Measurements from ENCODE around the gene OTOF. TPM values are rescaled to one million over a fixed set of nuclear protein-coding genes. Genes with fewer than 3 reads are reported as not detected.

The OTOF gene
- total RNA-seq, 1 donor, result 0.10 TPM

DNA sequence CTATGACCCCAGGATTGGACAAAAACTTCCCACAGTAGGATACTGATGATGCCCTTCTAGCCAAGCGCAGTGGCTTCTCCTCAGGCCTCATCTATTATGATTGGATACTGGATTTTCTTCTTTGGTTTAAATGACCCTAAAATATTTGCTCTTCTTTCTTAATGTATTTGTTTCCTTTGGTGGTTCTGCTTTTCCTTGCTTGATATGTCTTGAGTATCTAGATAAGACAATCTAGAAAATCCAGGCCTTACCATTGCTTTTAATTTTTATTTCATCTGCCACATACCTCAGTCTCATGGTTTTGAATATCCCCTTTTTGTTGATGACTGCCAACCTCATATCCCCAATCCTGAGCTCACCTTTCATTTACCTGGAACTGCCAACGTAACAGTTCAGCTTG, 35.6 kb downstream of the OTOF start:
- no peaks in the 10 kb centered on the region for H3K9me3 ChIP-seq (ENCODE audit: low read depth, low read length)
- no peak overlapping the region for H3K4me3 ChIP-seq (ENCODE audit: low read length)
- no peaks in the 10 kb centered on the region for H3K4me1 ChIP-seq (ENCODE audit: insufficient read depth, low read length)
- H3K27me3 ChIP-seq (ENCODE audit: insufficient read depth, low read length), result no peaks in the 10 kb centered on the region

DNA sequence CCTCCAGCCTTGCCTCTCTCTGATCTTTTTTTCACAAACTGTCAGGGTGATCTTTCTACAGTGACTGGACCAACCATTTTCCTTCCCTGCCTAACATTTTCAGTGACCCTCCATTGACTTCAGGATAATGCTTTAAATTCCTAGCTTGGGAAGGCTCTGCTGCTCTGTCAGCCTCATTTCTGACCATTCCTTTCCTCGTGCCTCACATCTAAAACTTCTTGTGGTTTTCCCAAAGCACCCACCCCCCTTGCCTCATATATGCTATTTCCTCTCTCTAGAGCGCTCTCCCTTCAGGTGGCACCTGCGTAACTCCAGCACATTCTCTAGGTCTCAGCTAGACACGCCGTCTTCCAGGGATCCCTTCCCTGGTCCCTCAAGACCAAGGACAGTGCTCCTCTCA, 39.0 kb downstream of the OTOF start:
- H3K9me3 ChIP-seq (ENCODE audit: low read depth, low read length), result no peaks in the 10 kb centered on the region
- H3K4me1 ChIP-seq (ENCODE audit: insufficient read depth, low read length), result no peaks in the 10 kb centered on the region
- H3K27me3 ChIP-seq (ENCODE audit: insufficient read depth, low read length), result no peaks in the 10 kb centered on the region
- H3K4me3 ChIP-seq (ENCODE audit: low read length), result no peak overlapping the region

GRCh38 chr2:26438526-26438925, 39.4 kb downstream of the OTOF start:
- H3K4me1 ChIP-seq (ENCODE audit: insufficient read depth, low read length), result no peaks in the 10 kb centered on the region
- H3K4me3 ChIP-seq (ENCODE audit: low read length), result no peak overlapping the region
- no peaks in the 10 kb centered on the region for H3K9me3 ChIP-seq (ENCODE audit: low read depth, low read length)
- H3K27me3 ChIP-seq (ENCODE audit: insufficient read depth, low read length), result no peaks in the 10 kb centered on the region

GRCh38 chr2:26435106-26435505, 42.8 kb downstream of the OTOF start:
- Histone ChIP-seq H3K27me3 (ENCODE audit: insufficient read depth, low read length) (no peaks in the 10 kb centered on the region), H3K9me3 (ENCODE audit: low read depth, low read length) (no peaks in the 10 kb centered on the region), H3K4me1 (ENCODE audit: insufficient read depth, low read length) (no peaks in the 10 kb centered on the region), H3K4me3 (ENCODE audit: low read length) (no peak overlapping the region)

GRCh38 chr2:26432859-26433258, 45.1 kb downstream of the OTOF start:
- H3K4me1 ChIP-seq (ENCODE audit: insufficient read depth, low read length), result no peaks in the 10 kb centered on the region
- no peak overlapping the region for H3K4me3 ChIP-seq (ENCODE audit: low read length)
- H3K9me3 ChIP-seq (ENCODE audit: low read depth, low read length), result no peaks in the 10 kb centered on the region
- no peaks in the 10 kb centered on the region for H3K27me3 ChIP-seq (ENCODE audit: insufficient read depth, low read length)

- H3K4me1 ChIP-seq (ENCODE audit: insufficient read depth, low read length), result no peaks in the 10 kb centered on the region
- no peaks in the 10 kb centered on the region for H3K27me3 ChIP-seq (ENCODE audit: insufficient read depth, low read length)
- no peak overlapping the region for H3K4me3 ChIP-seq (ENCODE audit: low read length)
- H3K9me3 ChIP-seq (ENCODE audit: low read depth, low read length), result no peaks in the 10 kb centered on the region
These were observed 45.6 kb downstream of the OTOF start for GRCh38 chr2:26432363-26432762.

GRCh38 chr2:26430826-26431225, 47.1 kb downstream of the OTOF start:
- H3K4me3 ChIP-seq (ENCODE audit: low read length), result no peak overlapping the region
- H3K27me3 ChIP-seq (ENCODE audit: insufficient read depth, low read length), result no peaks in the 10 kb centered on the region
- no peaks in the 10 kb centered on the region for H3K9me3 ChIP-seq (ENCODE audit: low read depth, low read length)
- H3K4me1 ChIP-seq (ENCODE audit: insufficient read depth, low read length), result no peaks in the 10 kb centered on the region

DNA sequence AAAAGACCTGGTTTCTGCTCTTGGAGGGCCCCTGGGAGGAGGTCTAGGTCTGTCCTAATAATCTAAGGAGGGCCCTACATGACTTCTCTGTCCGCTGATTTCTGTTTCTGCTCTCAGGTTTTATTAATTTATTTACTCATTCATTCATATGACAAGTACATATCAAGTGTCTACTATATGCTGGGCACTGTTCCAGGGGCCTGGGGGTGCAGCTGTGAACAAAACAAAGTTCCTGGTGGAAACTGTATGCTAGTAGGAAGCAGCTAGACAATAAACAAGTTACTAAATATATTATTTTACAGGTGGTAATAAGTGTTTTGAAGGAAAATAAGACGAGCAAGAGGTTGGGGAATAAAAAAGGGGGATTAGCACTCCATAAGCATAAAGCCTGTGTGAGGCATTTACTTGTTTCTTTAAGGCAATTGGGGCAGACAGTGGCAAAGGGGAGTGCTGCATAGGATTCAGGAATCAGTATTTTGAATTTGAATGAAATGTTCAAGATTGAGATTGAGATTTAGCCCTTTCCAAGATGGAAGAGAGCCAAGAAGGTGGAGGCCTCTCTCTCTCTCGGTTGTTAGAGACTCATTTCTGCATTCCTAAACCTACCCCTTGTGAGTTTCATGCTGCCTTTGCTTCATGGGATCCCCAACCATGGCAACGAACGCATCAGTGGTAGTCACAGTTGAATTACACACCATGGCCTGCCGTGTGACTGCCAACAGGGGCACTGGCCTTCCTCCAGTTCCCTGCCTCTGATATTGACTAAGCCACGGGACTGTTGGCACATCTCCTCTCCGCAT, 47.9 kb downstream of the OTOF start:
- Histone ChIP-seq H3K9me3 (ENCODE audit: low read depth, low read length) (no peaks in the 10 kb centered on the region), H3K4me3 (ENCODE audit: low read length) (no peak overlapping the region), H3K27me3 (ENCODE audit: insufficient read depth, low read length) (no peaks in the 10 kb centered on the region), H3K4me1 (ENCODE audit: insufficient read depth, low read length) (no peaks in the 10 kb centered on the region)

DNA sequence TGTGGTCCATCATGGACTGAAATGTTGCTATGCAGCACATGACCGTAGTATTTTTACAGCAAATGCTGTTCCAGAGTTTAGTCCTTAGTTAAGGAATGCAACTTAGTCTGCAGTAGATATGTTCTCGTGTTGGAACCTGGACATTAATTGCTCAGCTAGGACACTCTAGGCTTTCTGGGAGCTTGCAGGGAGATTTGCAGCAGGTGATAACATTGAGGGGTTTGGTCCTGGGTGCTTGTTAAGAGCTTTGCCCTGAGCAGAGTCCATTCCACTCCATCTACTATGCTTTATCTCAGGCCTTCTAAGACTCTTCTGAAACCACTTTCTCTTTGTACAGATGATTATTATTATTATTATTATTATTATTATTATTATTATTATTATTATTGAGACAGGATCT, 49.1 kb downstream of the OTOF start:
- no peaks in the 10 kb centered on the region for H3K4me1 ChIP-seq (ENCODE audit: insufficient read depth, low read length)
- H3K27me3 ChIP-seq (ENCODE audit: insufficient read depth, low read length), result no peaks in the 10 kb centered on the region
- no peak overlapping the region for H3K4me3 ChIP-seq (ENCODE audit: low read length)
- H3K9me3 ChIP-seq (ENCODE audit: low read depth, low read length), result no peaks in the 10 kb centered on the region

DNA sequence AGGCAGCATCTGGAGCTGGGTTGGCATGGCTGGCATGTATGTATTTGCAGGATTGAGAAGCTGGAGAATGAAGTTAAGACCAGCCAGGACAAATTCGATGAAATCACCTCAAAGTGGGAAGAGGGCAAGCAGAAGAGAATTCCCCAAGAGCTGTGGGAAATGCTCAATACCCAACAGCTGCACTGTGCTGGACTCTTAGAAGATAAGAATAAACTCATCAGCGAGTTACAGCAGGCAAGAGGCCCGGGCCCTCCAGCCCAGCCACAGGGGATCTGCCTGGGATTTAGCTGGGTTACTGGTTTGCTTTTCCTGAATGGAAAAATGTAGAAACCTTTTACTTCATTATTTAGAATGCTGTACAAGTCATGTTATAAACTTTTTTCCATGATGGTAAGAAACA, 53.7 kb downstream of the OTOF start:
- no peaks in the 10 kb centered on the region for H3K27me3 ChIP-seq (ENCODE audit: insufficient read depth, low read length)
- H3K4me1 ChIP-seq (ENCODE audit: insufficient read depth, low read length), result no peaks in the 10 kb centered on the region
- no peak overlapping the region for H3K4me3 ChIP-seq (ENCODE audit: low read length)
- H3K9me3 ChIP-seq (ENCODE audit: low read depth, low read length), result no peaks in the 10 kb centered on the region

- Histone ChIP-seq H3K27me3 (ENCODE audit: insufficient read depth, low read length) (no peaks in the 10 kb centered on the region), H3K9me3 (ENCODE audit: low read depth, low read length) (no peaks in the 10 kb centered on the region), H3K4me1 (ENCODE audit: insufficient read depth, low read length) (no peaks in the 10 kb centered on the region), H3K4me3 (ENCODE audit: low read length) (no peak overlapping the region)
These were observed 54.2 kb downstream of the OTOF start for GRCh38 chr2:26423750-26424149.

GRCh38 chr2:26422947-26423629, 54.8 kb downstream of the OTOF start:
- Histone ChIP-seq H3K9me3 (ENCODE audit: low read depth, low read length) (no peaks in the 10 kb centered on the region), H3K27me3 (ENCODE audit: insufficient read depth, low read length) (no peaks in the 10 kb centered on the region), H3K4me1 (ENCODE audit: insufficient read depth, low read length) (no peaks in the 10 kb centered on the region), H3K4me3 (ENCODE audit: low read length) (no peak overlapping the region)

DNA sequence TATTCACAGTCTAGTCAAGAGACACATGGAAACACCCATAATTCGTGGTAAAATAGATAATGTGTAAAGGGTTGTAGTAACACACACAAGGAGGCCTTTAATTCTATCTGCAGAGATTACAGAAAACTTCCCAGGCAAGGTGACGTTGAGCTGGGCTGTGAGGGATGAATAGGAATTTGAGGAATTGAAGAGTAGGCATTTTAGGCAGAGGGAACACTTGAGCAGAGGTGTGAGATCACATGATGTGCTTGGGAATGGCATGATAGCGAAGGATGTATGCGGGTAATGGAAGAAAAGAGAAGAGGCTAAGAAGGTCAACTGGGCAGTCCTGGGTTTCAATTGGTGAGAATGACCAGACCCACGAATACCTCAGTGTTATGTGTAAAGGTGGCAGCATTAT, 56.0 kb downstream of the OTOF start:
- Histone ChIP-seq H3K27me3 (ENCODE audit: insufficient read depth, low read length) (no peaks in the 10 kb centered on the region), H3K9me3 (ENCODE audit: low read depth, low read length) (no peaks in the 10 kb centered on the region), H3K4me3 (ENCODE audit: low read length) (no peak overlapping the region), H3K4me1 (ENCODE audit: insufficient read depth, low read length) (no peaks in the 10 kb centered on the region)

DNA sequence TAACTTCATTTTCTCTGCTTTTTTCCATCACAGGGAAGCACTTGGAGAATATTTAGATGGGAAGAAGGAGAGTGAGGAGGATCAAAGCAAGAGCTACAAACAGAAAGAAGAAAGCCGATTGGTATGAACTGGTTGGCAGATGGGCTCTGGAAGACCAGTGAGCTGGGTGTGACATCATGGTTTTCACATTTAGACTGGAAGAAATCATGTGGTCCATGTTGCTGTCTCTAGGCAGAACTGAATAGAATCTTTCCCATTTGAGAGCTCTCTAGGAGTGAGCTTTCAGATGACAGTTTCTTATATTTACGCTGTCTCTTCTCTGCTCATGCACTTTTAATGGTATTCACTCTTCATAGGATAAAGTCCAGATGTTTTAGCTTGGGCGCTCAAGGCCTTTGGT, 63.6 kb downstream of the OTOF start:
- Histone ChIP-seq H3K27me3 (ENCODE audit: insufficient read depth, low read length) (no peaks in the 10 kb centered on the region), H3K9me3 (ENCODE audit: low read depth, low read length) (no peaks in the 10 kb centered on the region), H3K4me1 (ENCODE audit: insufficient read depth, low read length) (peaks cover 10% of the 10 kb centered on the region), H3K4me3 (ENCODE audit: low read length) (no peak overlapping the region)

GRCh38 chr2:26412091-26412673, 65.7 kb downstream of the OTOF start:
- peak overlapping the region; percentile 28 for H3K4me3 ChIP-seq (ENCODE audit: low read length)
- peaks cover 10% of the 10 kb centered on the region for H3K4me1 ChIP-seq (ENCODE audit: insufficient read depth, low read length)
- no peaks in the 10 kb centered on the region for H3K27me3 ChIP-seq (ENCODE audit: insufficient read depth, low read length)
- no peaks in the 10 kb centered on the region for H3K9me3 ChIP-seq (ENCODE audit: low read depth, low read length)
